CD14-positive monocyte (primary cell): ENCODE data around the gene CGB5. TPM values are rescaled to one million over a fixed set of nuclear protein-coding genes. Genes with fewer than 3 reads are reported as not detected.
A peak's percentile ranks its signal among the peaks of the same experiment; 100 is the strongest.
"Not testable (repeated sequence)": the region's sequence is repeated elsewhere in the genome, so short reads cannot be mapped to it uniquely, and the experiment has no call there.

Experiments used
- DNase-seq, 3 donors: peaks; one replicate each; pipeline ENCODE4 v3.0.0-alpha.2; 2011 to 2022
- H2AFZ ChIP-seq: 2 replicates; pipeline ENCODE4 v1.6.0; 2012; ENCODE audit warnings: mild to moderate bottlenecking, low read depth, low read length, inconsistent platforms; ENCODE audit not compliant: insufficient read depth, poor library complexity, severe bottlenecking
- H3K27ac ChIP-seq, 2 donors: 1 replicate in 1 of 2; 2 replicates in 1 of 2; pipeline ENCODE4 v1.5.1; 2012 to 2013; ENCODE audit warnings: low read length in 2 of 2, control low read depth in 1 of 2, inconsistent platforms in 1 of 2, low read depth in 1 of 2, mild to moderate bottlenecking in 1 of 2
- H3K27me3 ChIP-seq, 2 donors: one replicate each; pipeline versions ENCODE4 v1.6.0 to v1.6.1; 2011 to 2013; ENCODE audit warnings: low read length in 2 of 2; ENCODE audit not compliant: control insufficient read depth in 2 of 2, insufficient read depth in 2 of 2
- H3K36me3 ChIP-seq, 2 donors: replicated peaks in 1 of 2; 1 replicate in 1 of 2; 2 replicates in 1 of 2; pipeline versions ENCODE4 v1.5.1 to v1.6.1; 2012 to 2013; ENCODE audit warnings: low read length in 2 of 2, control low read depth in 1 of 2, inconsistent platforms in 1 of 2, mild to moderate bottlenecking in 1 of 2; ENCODE audit not compliant: insufficient read depth in 2 of 2, control insufficient read depth in 1 of 2
- H3K4me1 ChIP-seq, 2 donors: 1 replicate in 1 of 2; 2 replicates in 1 of 2; pipeline versions ENCODE4 v1.5.1 to v1.6.1; 2012 to 2013; ENCODE audit warnings: low read length in 2 of 2, control low read depth in 1 of 2, inconsistent platforms in 1 of 2, mild to moderate bottlenecking in 1 of 2, moderate library complexity in 1 of 2; ENCODE audit not compliant: insufficient read depth in 2 of 2, control insufficient read depth in 1 of 2
- H3K4me2 ChIP-seq: replicated peaks from 2 replicates; pipeline ENCODE3; 2012; ENCODE audit warnings: low read length, moderate library complexity, mild to moderate bottlenecking; ENCODE audit not compliant: poor library complexity, severe bottlenecking; ENCODE audit errors: extremely low read depth
- H3K4me3 ChIP-seq, 3 experiments: fragments of 200-600 bp in 1 of 3; sonication (generic) in 1 of 3; replicated peaks in 1 of 3; 1 replicate in 2 of 3; 2 replicates in 1 of 3; pipeline ENCODE4 v1.5.1; 2011 to 2013; ENCODE audit warnings: low read length in 3 of 3, mild to moderate bottlenecking in 3 of 3, control low read depth in 2 of 3, low read depth in 2 of 3, inconsistent platforms in 1 of 3, moderate library complexity in 1 of 3
- H3K79me2 ChIP-seq: 2 replicates; pipeline ENCODE4 v1.6.0; 2012; ENCODE audit warnings: mild to moderate bottlenecking, control low read depth, inconsistent platforms, low read length, moderate library complexity; ENCODE audit not compliant: insufficient read depth
- H3K9ac ChIP-seq: 2 replicates; pipeline ENCODE4 v1.6.0; 2017; ENCODE audit warnings: low read length, mild to moderate bottlenecking; ENCODE audit not compliant: insufficient read depth, poor library complexity, severe bottlenecking
- H3K9me3 ChIP-seq, 2 donors: replicated peaks in 1 of 2; 1 replicate in 1 of 2; 2 replicates in 1 of 2; pipeline versions ENCODE4 v1.5.1 to v1.6.1; 2012 to 2013; ENCODE audit warnings: low read length in 2 of 2, control low read depth in 1 of 2; ENCODE audit not compliant: control insufficient read depth in 1 of 2, insufficient read depth in 1 of 2
- H4K20me1 ChIP-seq: 2 replicates; pipeline ENCODE4 v1.6.0; 2012; ENCODE audit warnings: mild to moderate bottlenecking, low read length, control low read depth, moderate library complexity; ENCODE audit not compliant: insufficient read depth
- H3K27ac Mint-ChIP-seq, 7 donors: one replicate each; pipeline ENCODE4 v1.8.0; 2020; ENCODE audit warnings: mild to moderate bottlenecking in 7 of 7, mixed read lengths in 7 of 7, moderate library complexity in 6 of 7, inconsistent platforms in 2 of 7
- H3K27me3 Mint-ChIP-seq, 3 donors: one replicate each; pipeline ENCODE4 v1.8.0; 2021 to 2022; ENCODE audit warnings: low read depth in 3 of 3, mild to moderate bottlenecking in 3 of 3, mixed read lengths in 3 of 3, moderate library complexity in 3 of 3, inconsistent platforms in 1 of 3
- H3K36me3 Mint-ChIP-seq, 2 donors: one replicate each; pipeline ENCODE4 v1.8.0; 2020; ENCODE audit warnings: mixed read lengths in 2 of 2, inconsistent platforms in 1 of 2, mild to moderate bottlenecking in 1 of 2
- H3K4me1 Mint-ChIP-seq: one replicate; pipeline ENCODE4 v1.8.0; 2020; ENCODE audit warnings: mild to moderate bottlenecking, mixed read lengths
- H3K4me3 Mint-ChIP-seq, 2 donors: one replicate each; pipeline ENCODE4 v1.8.0; 2020; ENCODE audit warnings: mild to moderate bottlenecking in 2 of 2, mixed read lengths in 2 of 2, moderate library complexity in 1 of 2
- H3K9me3 Mint-ChIP-seq, 7 donors: one replicate each; pipeline ENCODE4 v1.8.0; 2020 to 2022; ENCODE audit warnings: mixed read lengths in 7 of 7, mild to moderate bottlenecking in 6 of 7, moderate library complexity in 6 of 7, inconsistent platforms in 2 of 7
- WGBS: methylation state at CpG from one replicate; pipeline ENCODE4 v1.1.5; 2013; ENCODE audit warnings: missing lambda C conversion rate; ENCODE audit not compliant: insufficient coverage; 5-methylcytosine and 5-hydroxymethylcytosine counted together
- intact Hi-C, 2 donors: fragments of 100-400 bp; cut with micrococcal nuclease; formaldehyde crosslinking; loops; one replicate each; pipeline versions ENCODE4 v1.15.0 to v1.15.1; 2023
- polyA minus RNA-seq: library from RNA; depleted of rRNA, polyadenylated mRNA; stranded (reverse); fragments of >200 nt; gene quantifications from 2 replicates; pipeline ENCODE4 v1.2.3, GENCODE V29; 2012
- polyA plus RNA-seq, 3 donors: library from polyadenylated mRNA; depleted of rRNA in 1 of 3; unstranded in 2 of 3; stranded (reverse) in 1 of 3; fragments of 300-500 nt in 2 of 3; fragments of >200 nt in 1 of 3; fragmentation: Illumina TruSeq in 2 of 3; gene quantifications; 1 replicate in 2 of 3; 2 replicates in 1 of 3; pipeline ENCODE4 v1.2.3, GENCODE V29; 2012 to 2021
- total RNA-seq, 12 experiments: library from RNA in 1 of 12; stranded (reverse) in 1 of 12; fragments of 120-200 nt in 1 of 12; gene quantifications; one replicate each; pipeline ENCODE4 v1.2.4 and lab custom pipeline; 2013 to 2026; ENCODE audit warnings: mixed read lengths in 6 of 12, inconsistent platforms in 1 of 12
- TF ChIP-seq, protein P1 (sequence below): fragments of 200-600 bp; IDR thresholded peaks from one replicate; pipeline ENCODE4 v1.8.0; 2022; ENCODE audit warnings: antibody characterized with exemption, mild to moderate bottlenecking

Gene CGB5
- not detected for total RNA-seq (2013)
- not detected for polyA plus RNA-seq
- not detected in 2 replicates for polyA minus RNA-seq
- 0 to 0.04 (median 0) reads per million in 11 experiments for total RNA-seq (lab: John Stamatoyannopoulos, UW)

GRCh38 chr19:49043548-49043947 lies at the start of gene CGB5:
TSS of gene CGB5 (plus strand) at chr19:49043848. CDS start at chr19:49044210, 362 bp downstream.
- H3K36me3 ChIP-seq, H3K27ac ChIP-seq, intact Hi-C loops, H4K20me1 ChIP-seq, H3K9ac ChIP-seq, H2AFZ ChIP-seq, H3K4me1 Mint-ChIP-seq, H3K79me2 ChIP-seq, H3K9me3 ChIP-seq, H3K4me2 ChIP-seq, H3K9me3 Mint-ChIP-seq, H3K36me3 Mint-ChIP-seq, H3K27me3 ChIP-seq, H3K4me3 Mint-ChIP-seq, DNase-seq, H3K4me3 ChIP-seq, H3K4me1 ChIP-seq: not testable (repeated sequence)
- WGBS = 70% methylated on average over 5 of the region's 15 CpGs
- H3K27me3 Mint-ChIP-seq = peaks cover 2 to 10% (median 5%) of the 10 kb centered on the region in 3 donors
- H3K27ac Mint-ChIP-seq = peak within 1 kb of the TSS in 2 of 7 donors; percentile 23 to 59

- Histone ChIP-seq H3K27me3 (no peaks in the 10 kb centered on the region), H4K20me1 (peaks cover 8% of the 10 kb centered on the region), H3K4me1 (peaks cover 25 to 40% of the 10 kb centered on the region in 2 donors), H3K79me2 (peaks cover 77% of the 10 kb centered on the region), H3K9me3 (no peaks in the 10 kb centered on the region), H3K36me3 (peaks cover 7 to 16% of the 10 kb centered on the region in 2 donors), H3K4me3 (peak overlapping the region; percentile 59 to 98 (median 93)), H3K4me2 (peak overlapping the region; percentile 98), H2AFZ (peak overlapping the region; percentile 95), H3K27ac (peak overlapping the region; percentile 86 to 94), H3K9ac (peak overlapping the region; percentile 85)
- H3K4me3 Mint-ChIP-seq = peak overlapping the region; percentile 92 to 94
- H3K36me3 Mint-ChIP-seq = peaks cover 8 to 26% of the 10 kb centered on the region in 2 donors
- intact Hi-C loops = loop anchor here in 1 of 2 donors (10.0 kb wide), 1 partner anchor 669 kb away; the partner anchor contains the start of gene EMP3
- peak overlapping the region; percentile 91 to 99 (median 97) for H3K27ac Mint-ChIP-seq
- under 1% methylated on average over 10 of the region's 13 CpGs for WGBS
- peaks cover 0 to 3% (median 0%) of the 10 kb centered on the region in 3 donors for H3K27me3 Mint-ChIP-seq
- H3K4me1 Mint-ChIP-seq = peaks cover 26% of the 10 kb centered on the region
- TF ChIP-seq, protein P1, sequence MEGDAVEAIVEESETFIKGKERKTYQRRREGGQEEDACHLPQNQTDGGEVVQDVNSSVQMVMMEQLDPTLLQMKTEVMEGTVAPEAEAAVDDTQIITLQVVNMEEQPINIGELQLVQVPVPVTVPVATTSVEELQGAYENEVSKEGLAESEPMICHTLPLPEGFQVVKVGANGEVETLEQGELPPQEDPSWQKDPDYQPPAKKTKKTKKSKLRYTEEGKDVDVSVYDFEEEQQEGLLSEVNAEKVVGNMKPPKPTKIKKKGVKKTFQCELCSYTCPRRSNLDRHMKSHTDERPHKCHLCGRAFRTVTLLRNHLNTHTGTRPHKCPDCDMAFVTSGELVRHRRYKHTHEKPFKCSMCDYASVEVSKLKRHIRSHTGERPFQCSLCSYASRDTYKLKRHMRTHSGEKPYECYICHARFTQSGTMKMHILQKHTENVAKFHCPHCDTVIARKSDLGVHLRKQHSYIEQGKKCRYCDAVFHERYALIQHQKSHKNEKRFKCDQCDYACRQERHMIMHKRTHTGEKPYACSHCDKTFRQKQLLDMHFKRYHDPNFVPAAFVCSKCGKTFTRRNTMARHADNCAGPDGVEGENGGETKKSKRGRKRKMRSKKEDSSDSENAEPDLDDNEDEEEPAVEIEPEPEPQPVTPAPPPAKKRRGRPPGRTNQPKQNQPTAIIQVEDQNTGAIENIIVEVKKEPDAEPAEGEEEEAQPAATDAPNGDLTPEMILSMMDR = no peak
- peaks cover 0 to 1% (median 0%) of the 10 kb centered on the region in 7 donors for H3K9me3 Mint-ChIP-seq
- DNase-seq = no peak
These were observed 49.6 kb upstream of the CGB5 start for GRCh38 chr19:48994035-48994386.
